Esophagus squamous epithelium (tissue), 5 donors: ENCODE results near the gene ADAP1. TPM values are rescaled to one million over a fixed set of nuclear protein-coding genes. Genes with fewer than 3 reads are reported as not detected.

ENCODE experiments used
- DNase-seq: peaks from one replicate; lab custom pipeline; 2025; lab: John Stamatoyannopoulos, UW
- H3K27ac ChIP-seq, 4 donors: fragments of 200-600 bp; sonication (generic); one replicate each; pipeline ENCODE4 v1.5.1; 2016 to 2019; ENCODE audit warnings: mild to moderate bottlenecking in 1 of 4
- H3K27me3 ChIP-seq, 4 donors: fragments of 200-600 bp; sonication (generic); 1 replicate in 3 of 4; 2 replicates in 1 of 4; pipeline versions ENCODE4 v1.5.1 to v1.6.0; 2017 to 2021; ENCODE audit warnings: antibody characterized with exemption in 1 of 4
- H3K36me3 ChIP-seq, 3 donors: fragments of 200-600 bp; sonication (generic); one replicate each; pipeline ENCODE4 v1.5.1; 2016 to 2019
- H3K4me1 ChIP-seq, 3 donors: fragments of 200-600 bp; sonication (generic); one replicate each; pipeline ENCODE4 v1.5.1; 2017 to 2019
- H3K4me3 ChIP-seq, 4 donors: fragments of 200-600 bp; sonication (generic); 1 replicate in 3 of 4; 2 replicates in 1 of 4; pipeline ENCODE4 v1.5.1; 2016 to 2019; ENCODE audit warnings: mild to moderate bottlenecking in 2 of 4, moderate library complexity in 1 of 4
- H3K9me3 ChIP-seq, 3 donors: fragments of 200-600 bp; sonication (generic); one replicate each; pipeline ENCODE4 v1.5.1; 2016 to 2019
- POLR2A ChIP-seq, 4 donors: fragments of 450-650 bp; IDR thresholded peaks; one replicate each; pipeline ENCODE4 v1.6.1; 2017; ENCODE audit warnings: antibody characterized with exemption in 4 of 4, mild to moderate bottlenecking in 4 of 4, moderate library complexity in 3 of 4
- WGBS, 2 donors: methylation state at CpG; one replicate each; pipeline ENCODE4 v1.1.5; 2018; 5-methylcytosine and 5-hydroxymethylcytosine counted together
- intact Hi-C: fragments of 100-400 bp; cut with DNase I; formaldehyde crosslinking; loops from one replicate; pipeline ENCODE4 v1.15.0; 2022
- total RNA-seq, 4 donors: library from RNA; depleted of rRNA; stranded (reverse); fragments of >200 nt; gene quantifications; one replicate each; pipeline ENCODE4 v1.1.0, GENCODE V29; 2016
- TF ChIP-seq, protein P1 (sequence below), 6 experiments: fragments of 450-650 bp in 4 of 6; fragments of 200-600 bp in 2 of 6; sonication (generic) in 2 of 6; IDR thresholded peaks; one replicate each; pipeline ENCODE4 v1.5.1; 2016 to 2019; ENCODE audit warnings: antibody characterized with exemption in 6 of 6, mild to moderate bottlenecking in 4 of 6, moderate library complexity in 4 of 6
- donor health status: DM: yes; HTN: yes; CAD: no.

Gene ADAP1
- total RNA-seq, 4 donors from 2014 or later = 6.0 to 13.7 (median 9.9) TPM

DNA sequence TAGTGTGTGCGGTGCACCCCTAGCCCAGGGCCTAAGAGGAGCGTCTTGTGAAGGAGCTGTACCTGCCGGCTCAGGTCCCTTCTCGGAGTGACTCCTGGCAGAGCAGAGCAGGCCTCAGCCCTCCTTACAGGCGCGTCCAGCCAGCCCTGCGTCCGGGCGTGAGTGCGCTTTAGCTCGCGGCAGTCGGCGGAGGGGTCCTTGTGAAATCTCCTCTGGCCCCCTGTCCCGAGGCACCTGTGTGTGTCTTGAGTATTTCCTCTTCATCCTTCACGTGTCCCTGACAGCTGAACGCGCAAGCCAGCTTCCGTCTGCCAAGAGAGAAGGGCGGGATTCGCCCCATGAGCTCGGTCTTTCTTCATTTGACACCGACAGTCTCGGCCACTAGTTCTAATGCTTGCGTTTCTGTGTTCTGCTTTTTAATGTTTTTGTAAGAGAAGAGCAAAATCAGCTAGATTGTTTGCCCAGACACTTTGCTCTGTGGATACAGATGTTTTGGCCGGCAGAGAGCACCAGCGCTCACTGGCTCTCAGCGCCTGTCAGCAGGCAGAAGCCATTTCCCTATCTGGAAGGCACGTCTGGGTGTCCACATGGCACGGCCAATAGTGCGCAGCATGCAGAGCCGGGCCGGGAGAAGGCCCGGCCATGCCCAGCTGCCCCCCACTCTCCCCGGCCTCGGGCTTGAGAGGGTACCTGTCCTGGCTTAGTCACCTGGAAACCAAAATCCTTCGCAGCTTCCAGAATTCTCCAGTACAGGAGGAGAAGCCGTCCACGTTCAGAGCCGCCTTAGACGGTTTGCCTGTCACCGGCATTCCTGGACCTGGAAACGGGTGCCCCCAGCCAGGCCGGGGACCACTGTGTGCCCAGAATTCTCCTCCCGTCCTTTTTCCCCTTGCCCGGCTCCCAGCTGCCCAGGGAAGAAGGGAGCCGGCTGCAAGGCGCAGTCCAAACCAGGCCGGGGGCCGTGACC, 71.1 kb downstream of the ADAP1 start:
- TF ChIP-seq POLR2A (IDR thresholded peaks at IDR 0.05) = no peak
- TF ChIP-seq, protein P1, sequence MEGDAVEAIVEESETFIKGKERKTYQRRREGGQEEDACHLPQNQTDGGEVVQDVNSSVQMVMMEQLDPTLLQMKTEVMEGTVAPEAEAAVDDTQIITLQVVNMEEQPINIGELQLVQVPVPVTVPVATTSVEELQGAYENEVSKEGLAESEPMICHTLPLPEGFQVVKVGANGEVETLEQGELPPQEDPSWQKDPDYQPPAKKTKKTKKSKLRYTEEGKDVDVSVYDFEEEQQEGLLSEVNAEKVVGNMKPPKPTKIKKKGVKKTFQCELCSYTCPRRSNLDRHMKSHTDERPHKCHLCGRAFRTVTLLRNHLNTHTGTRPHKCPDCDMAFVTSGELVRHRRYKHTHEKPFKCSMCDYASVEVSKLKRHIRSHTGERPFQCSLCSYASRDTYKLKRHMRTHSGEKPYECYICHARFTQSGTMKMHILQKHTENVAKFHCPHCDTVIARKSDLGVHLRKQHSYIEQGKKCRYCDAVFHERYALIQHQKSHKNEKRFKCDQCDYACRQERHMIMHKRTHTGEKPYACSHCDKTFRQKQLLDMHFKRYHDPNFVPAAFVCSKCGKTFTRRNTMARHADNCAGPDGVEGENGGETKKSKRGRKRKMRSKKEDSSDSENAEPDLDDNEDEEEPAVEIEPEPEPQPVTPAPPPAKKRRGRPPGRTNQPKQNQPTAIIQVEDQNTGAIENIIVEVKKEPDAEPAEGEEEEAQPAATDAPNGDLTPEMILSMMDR (IDR thresholded peaks at IDR 0.05) = no peak
- peaks cover 17 to 51% (median 21%) of the 10 kb centered on the region in 3 donors for H3K36me3 ChIP-seq
- DNase-seq = no peak
- no peaks in the 10 kb centered on the region for H3K9me3 ChIP-seq
- H3K4me3 ChIP-seq = no peak overlapping the region
- WGBS, 2 donors = 80% methylated on average over 27 to 37 of the region's 50 CpGs
- peak overlapping the region in 2 of 4 donors; percentile 9 to 19 for H3K27ac ChIP-seq
- H3K27me3 ChIP-seq = no peaks in the 10 kb centered on the region
- intact Hi-C loops = no loop called here
- H3K4me1 ChIP-seq = peaks cover 28 to 82% (median 48%) of the 10 kb centered on the region in 3 donors

DNA sequence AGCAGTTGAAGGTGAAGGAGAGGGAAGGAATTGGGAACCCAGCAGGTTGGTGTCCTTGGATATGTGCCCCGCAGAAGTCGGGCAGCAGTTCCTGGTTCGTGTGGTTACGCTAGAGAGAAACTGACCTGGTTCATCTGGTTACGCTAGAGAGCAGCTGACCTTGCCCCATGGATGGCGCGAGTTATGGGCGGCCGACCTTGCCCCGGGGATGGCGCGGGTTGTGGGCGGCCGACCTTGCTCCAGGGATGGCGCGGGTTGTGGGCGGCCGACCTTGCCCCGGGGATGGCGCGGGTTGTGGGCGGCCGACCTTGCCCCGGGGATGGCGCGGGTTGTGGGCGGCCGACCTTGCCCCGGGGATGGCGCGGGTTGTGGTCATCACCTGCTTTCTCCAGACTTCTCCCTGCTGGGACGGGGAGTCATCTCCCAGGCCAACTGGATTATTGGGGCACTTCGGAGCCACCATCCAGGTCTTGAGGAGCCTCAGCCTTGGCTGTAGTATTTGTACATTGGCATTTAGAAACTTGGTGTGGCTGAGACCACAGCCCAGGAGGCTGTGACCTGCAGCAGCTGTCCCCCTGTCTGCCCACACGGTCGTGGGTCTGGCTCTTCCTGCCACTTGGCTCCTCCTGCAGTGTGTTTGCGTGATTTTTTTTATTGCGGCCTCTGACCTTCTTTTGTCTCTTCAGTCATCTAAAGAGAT, 72.0 kb downstream of the ADAP1 start:
- Histone ChIP-seq H3K4me3 (no peak overlapping the region), H3K4me1 (peaks cover 34 to 91% (median 53%) of the 10 kb centered on the region in 3 donors), H3K27me3 (no peaks in the 10 kb centered on the region), H3K36me3 (peaks cover 11 to 43% (median 13%) of the 10 kb centered on the region in 3 donors), H3K27ac (peak overlapping the region in 1 of 4 donors; percentile 9), H3K9me3 (no peaks in the 10 kb centered on the region)
- intact Hi-C loops = no loop called here
- whole genome bisulfite sequencing, 2 donors = 75 to 90% methylated on average over 6 to 11 of the region's 37 CpGs
- no peak for DNase-seq
- no peak for TF ChIP-seq POLR2A (IDR thresholded peaks at IDR 0.05)
- TF ChIP-seq, protein P1 (IDR thresholded peaks at IDR 0.05) = no peak

DNA sequence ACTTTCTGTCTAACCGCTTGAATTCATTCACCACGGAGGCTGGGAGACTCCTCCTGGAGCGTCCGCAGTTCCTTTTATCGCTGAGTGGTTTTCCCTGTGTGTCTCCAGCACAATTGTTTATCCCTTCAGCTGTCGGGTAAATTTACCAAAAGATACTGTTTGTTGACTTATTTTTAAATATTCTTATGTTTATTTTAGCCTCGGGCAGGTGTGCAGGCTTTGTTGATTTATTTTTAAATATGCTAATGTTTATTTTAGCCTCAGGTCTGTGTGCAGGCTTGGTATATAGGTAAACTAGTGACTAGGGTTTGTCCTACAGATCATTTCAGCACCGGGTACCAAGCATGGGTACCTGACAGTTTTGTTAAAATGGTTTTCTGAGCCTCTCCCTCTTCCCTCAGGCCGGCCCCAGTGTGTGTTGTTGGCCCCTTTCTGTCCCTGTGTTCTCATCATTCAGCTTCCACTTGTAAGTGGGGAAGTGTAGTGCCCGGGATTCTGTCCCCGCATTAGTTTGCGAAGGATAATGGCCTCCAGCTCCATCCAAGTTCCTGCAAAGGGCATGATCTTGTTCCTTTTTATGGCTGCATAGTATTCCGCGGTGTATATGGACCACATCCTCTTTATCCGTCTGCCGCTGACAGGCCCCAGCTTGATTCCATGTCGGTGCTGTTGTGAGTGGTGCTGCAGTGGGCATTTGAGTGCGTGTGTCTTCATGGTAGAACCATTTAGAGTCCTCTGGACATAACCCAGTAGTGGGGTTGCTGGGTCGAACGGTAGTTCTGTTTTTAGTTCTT, 72.8 kb downstream of the ADAP1 start:
- DNase-seq = no peak
- Histone ChIP-seq H3K27ac (no peak overlapping the region), H3K36me3 (peaks cover 2 to 34% (median 5%) of the 10 kb centered on the region in 3 donors), H3K27me3 (no peaks in the 10 kb centered on the region), H3K4me1 (peaks cover 36 to 87% (median 49%) of the 10 kb centered on the region in 3 donors), H3K9me3 (no peaks in the 10 kb centered on the region), H3K4me3 (no peak overlapping the region)
- TF ChIP-seq POLR2A (IDR thresholded peaks at IDR 0.05) = no peak
- TF ChIP-seq, protein P1 (IDR thresholded peaks at IDR 0.05) = no peak
- WGBS, 2 donors = 90% methylated on average over 19 to 20 of the region's 20 CpGs
- intact Hi-C loops = no loop called here

DNA sequence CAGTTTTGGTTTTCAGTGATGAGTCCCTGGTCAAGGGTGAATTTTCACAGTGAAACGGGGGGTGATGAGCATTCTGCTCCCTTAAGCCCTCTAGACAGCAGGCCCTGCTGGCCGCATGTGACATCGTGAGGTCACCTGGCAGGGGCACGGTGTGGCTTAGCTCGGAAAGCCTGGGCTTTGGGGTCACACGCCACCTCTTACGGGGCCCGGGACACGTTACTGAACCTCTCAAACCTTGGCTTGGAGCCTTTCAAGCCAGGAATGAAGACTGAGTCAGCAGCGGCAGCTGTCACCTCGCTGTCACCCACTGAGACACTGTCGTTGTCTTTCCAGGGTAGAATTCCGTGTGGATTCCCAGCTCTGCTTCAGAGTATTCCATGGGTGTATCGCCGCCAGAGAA, 74.0 kb downstream of the ADAP1 start:
- Histone ChIP-seq H3K27me3 (no peaks in the 10 kb centered on the region), H3K4me1 (peaks cover 37 to 81% (median 44%) of the 10 kb centered on the region in 3 donors), H3K4me3 (no peak overlapping the region), H3K36me3 (peaks cover 0 to 23% (median 5%) of the 10 kb centered on the region in 3 donors), H3K9me3 (no peaks in the 10 kb centered on the region), H3K27ac (no peak overlapping the region)
- DNase-seq = no peak
- WGBS, 2 donors = 71 to 92% methylated on average over 4 to 8 of the region's 15 CpGs
- intact Hi-C loops = no loop called here
- TF ChIP-seq POLR2A (IDR thresholded peaks at IDR 0.05) = no peak
- TF ChIP-seq, protein P1 (IDR thresholded peaks at IDR 0.05) = no peak
